HPDE6-E6E7 (cell line): ENCODE measurements around the gene CDKL5.
A peak's percentile ranks its signal among the peaks of the same experiment; 100 is the strongest.
"Not testable (repeated sequence)": the region's sequence is repeated elsewhere in the genome, so short reads cannot be mapped to it uniquely, and the experiment has no call there.

Source experiments
- DNase-seq: peaks from one replicate; pipeline ENCODE4 v3.0.0; 2011; ENCODE audit warnings: missing footprints; ENCODE audit errors: extremely low spot score

The CDKL5 gene

GRCh38 chrX:18574591-18574990 is 149.2 kb downstream of the CDKL5 start:
- peak; percentile 8 for DNase-seq

GRCh38 chrX:18575744-18576143 is 150.3 kb downstream of the CDKL5 start:
- no peak for DNase-seq

GRCh38 chrX:18577400-18577799 is 152.0 kb downstream of the CDKL5 start:
- DNase-seq = no peak

- no peak for DNase-seq
Observed at GRCh38 chrX:18578546-18578945, 153.1 kb downstream of the CDKL5 start.

- no peak for DNase-seq
Observed at GRCh38 chrX:18579495-18579894, 154.1 kb downstream of the CDKL5 start.

- no peak for DNase-seq
Observed at GRCh38 chrX:18582910-18583493, 157.6 kb downstream of the CDKL5 start.

GRCh38 chrX:18589292-18589691 is 163.9 kb downstream of the CDKL5 start:
- DNase-seq = not testable (repeated sequence)

GRCh38 chrX:18591834-18592233 is 166.4 kb downstream of the CDKL5 start:
- no peak for DNase-seq

GRCh38 chrX:18594079-18594478 is 168.7 kb downstream of the CDKL5 start:
- DNase-seq = no peak

- no peak for DNase-seq
Observed at GRCh38 chrX:18596096-18596495, 170.7 kb downstream of the CDKL5 start.

GRCh38 chrX:18598413-18598812 is 173.0 kb downstream of the CDKL5 start:
- no peak for DNase-seq

- no peak for DNase-seq
Observed at GRCh38 chrX:18607966-18608365, 182.6 kb downstream of the CDKL5 start.

GRCh38 chrX:18613930-18614639 is 188.7 kb downstream of the CDKL5 start:
- DNase-seq = no peak

GRCh38 chrX:18616688-18617406 is 191.4 kb downstream of the CDKL5 start:
- no peak for DNase-seq

- DNase-seq = peak; percentile 55
Observed at GRCh38 chrX:18617407-18617750, 192.0 kb downstream of the CDKL5 start.

- DNase-seq = no peak
Observed at GRCh38 chrX:18619288-18619687, 193.9 kb downstream of the CDKL5 start.

GRCh38 chrX:18620349-18620748 is 194.9 kb downstream of the CDKL5 start:
- no peak for DNase-seq

- DNase-seq = no peak
Observed at GRCh38 chrX:18624599-18624998, 199.2 kb downstream of the CDKL5 start.

- DNase-seq = no peak
Observed at GRCh38 chrX:18630934-18631333, 205.5 kb downstream of the CDKL5 start.

- no peak for DNase-seq
Observed at GRCh38 chrX:18638398-18638797, 213.0 kb downstream of the CDKL5 start.

GRCh38 chrX:18639280-18639679 is 213.9 kb downstream of the CDKL5 start:
- DNase-seq = no peak

GRCh38 chrX:18640686-18641085 is 215.3 kb downstream of the CDKL5 start:
- DNase-seq = no peak

GRCh38 chrX:18643243-18643642 is 217.8 kb downstream of the CDKL5 start:
- DNase-seq = no peak
